K562 (cell line): Measurements from ENCODE around the gene FAM98C. TPM values are rescaled to one million over a fixed set of nuclear protein-coding genes. Genes with fewer than 3 reads are reported as not detected.

Experiments used
- BRD4 ChIP-seq: fragments of 200-600 bp; sonication (generic); IDR thresholded peaks from 2 replicates; pipeline ENCODE4 v1.6.1; 2017; ENCODE audit warnings: inconsistent platforms
- CHCHD3 ChIP-seq: fragments of 250-450 bp; sonication (Bioruptor Pico); IDR thresholded peaks from 2 replicates; pipeline ENCODE4 v2.1.2; 2022; ENCODE audit warnings: mild to moderate bottlenecking
- DNMT1 ChIP-seq: fragments of 450-650 bp; IDR thresholded peaks from 2 replicates; pipeline ENCODE4 v1.6.1; 2016; ENCODE audit warnings: antibody characterized with exemption, mild to moderate bottlenecking
- FOXP4 ChIP-seq: sonication (generic); formaldehyde crosslinking; IDR thresholded peaks from 2 replicates; pipeline ENCODE4 v1.8.0; 2022; ENCODE audit warnings: mild to moderate bottlenecking, missing genetic modification reagents, borderline replicate concordance
- GTF2A2 ChIP-seq: IDR thresholded peaks from 2 replicates; pipeline ENCODE4 v1.6.1; 2016; ENCODE audit warnings: mild to moderate bottlenecking, missing genetic modification characterization, missing compliant biosample characterization
- HNRNPH1 ChIP-seq: fragments of 200-400 bp; formaldehyde crosslinking; optimal IDR thresholded peaks from 2 replicates; pipeline ENCODE3; 2017; ENCODE audit warnings: low read depth, mild to moderate bottlenecking, low read length, moderate library complexity
- KLF13 ChIP-seq: fragments of 450-650 bp; IDR thresholded peaks from 2 replicates; pipeline ENCODE4 v1.6.1; 2016; ENCODE audit warnings: missing genetic modification characterization, low read depth, mild to moderate bottlenecking, missing compliant biosample characterization, moderate library complexity, borderline replicate concordance
- MECOM ChIP-seq: fragments of 250-450 bp; sonication (Bioruptor Pico); IDR thresholded peaks from 2 replicates; pipeline ENCODE4 v1.8.0; 2022; ENCODE audit warnings: inconsistent platforms
- MED1 ChIP-seq: sonication (generic); formaldehyde crosslinking; IDR thresholded peaks from 2 replicates; pipeline ENCODE4 v1.8.1; 2023; ENCODE audit warnings: missing genetic modification reagents, borderline replicate concordance
- MYC ChIP-seq, 2 experiments: fragments of 250-450 bp in 1 of 2; sonication (Bioruptor Pico) in 1 of 2; IDR thresholded peaks; 2 replicates each; pipeline versions ENCODE4 v1.5.1 to v1.6.1; 2012 to 2021; ENCODE audit warnings: low read depth in 2 of 2, borderline replicate concordance in 1 of 2, improper control_type of control experiment in 1 of 2, low read length in 1 of 2, mild to moderate bottlenecking in 1 of 2, moderate library complexity in 1 of 2
- NCOA1 ChIP-seq: fragments of 450-650 bp; IDR thresholded peaks from 2 replicates; pipeline ENCODE4 v1.6.1; 2016; ENCODE audit warnings: low read depth
- RBM25 ChIP-seq: fragments of 200-400 bp; formaldehyde crosslinking; IDR thresholded peaks from 2 replicates; pipeline ENCODE4 v1.6.1; 2018; ENCODE audit warnings: low read length, low read depth, moderate library complexity; ENCODE audit not compliant: severe bottlenecking
- STAT5B ChIP-seq: fragments of 250-450 bp; sonication (Bioruptor Pico); IDR thresholded peaks from 2 replicates; pipeline ENCODE4 v1.8.0; 2021; ENCODE audit warnings: mild to moderate bottlenecking, inconsistent platforms
- TBP ChIP-seq: optimal IDR thresholded peaks from 2 replicates; pipeline ENCODE3; 2011; ENCODE audit warnings: low read depth, low read length, improper control_type of control experiment
- ZNF408 ChIP-seq: fragments of 250-450 bp; sonication (Bioruptor Pico); IDR thresholded peaks from 2 replicates; pipeline ENCODE4 v1.4.0; 2020; ENCODE audit warnings: low read depth, mild to moderate bottlenecking, moderate library complexity
- ZNF444 ChIP-seq: fragments of 250-450 bp; sonication (Bioruptor Pico); IDR thresholded peaks from 2 replicates; pipeline ENCODE4 v1.4.0; 2020; ENCODE audit warnings: mild to moderate bottlenecking, moderate library complexity
- polyA plus RNA-seq, 8 experiments: library from polyadenylated mRNA; depleted of rRNA in 4 of 8; stranded (reverse) in 5 of 8; unstranded in 3 of 8; fragments of >200 nt; fragmentation: Nextera tagmentation in 2 of 8; fragmentation: Illumina TruSeq in 1 of 8; extraction: Ambion mirVana in 2 of 8; extraction: Trizol in 1 of 8; gene quantifications; 2 replicates each; pipeline versions ENCODE4 v1.2.1 to v1.2.3, GENCODE V29; 2011 to 2014; ENCODE audit warnings: inconsistent platforms in 1 of 8, missing spikeins in 1 of 8
- total RNA-seq, 7 experiments: library from RNA; depleted of rRNA in 6 of 7; stranded (reverse); fragments of >200 nt in 6 of 7; fragmentation: Illumina TruSeq in 2 of 7; extraction: Trizol in 2 of 7; gene quantifications; 2 replicates each; pipeline versions ENCODE4 v1.2.1 to v1.2.3, GENCODE V29; 2011 to 2021; ENCODE audit warnings: low replicate concordance in 1 of 7
- TF ChIP-seq, protein P1 (sequence below): fragments of 250-450 bp; sonication (Bioruptor Pico); IDR thresholded peaks from 2 replicates; pipeline ENCODE4 v1.5.0; 2020; ENCODE audit warnings: mild to moderate bottlenecking
- TF ChIP-seq, protein P2 (sequence below): sonication (generic); formaldehyde crosslinking; IDR thresholded peaks from 2 replicates; pipeline ENCODE4 v1.8.0; 2023; ENCODE audit warnings: missing genetic modification reagents, mild to moderate bottlenecking, borderline replicate concordance

Gene FAM98C
- total and polyA plus RNA-seq, 9 of the 15 experiments (the other 6 are each of a cell fraction or from before 2014, with no cell fraction given) = 1.7 to 43.8 (median 13.7) TPM

DNA sequence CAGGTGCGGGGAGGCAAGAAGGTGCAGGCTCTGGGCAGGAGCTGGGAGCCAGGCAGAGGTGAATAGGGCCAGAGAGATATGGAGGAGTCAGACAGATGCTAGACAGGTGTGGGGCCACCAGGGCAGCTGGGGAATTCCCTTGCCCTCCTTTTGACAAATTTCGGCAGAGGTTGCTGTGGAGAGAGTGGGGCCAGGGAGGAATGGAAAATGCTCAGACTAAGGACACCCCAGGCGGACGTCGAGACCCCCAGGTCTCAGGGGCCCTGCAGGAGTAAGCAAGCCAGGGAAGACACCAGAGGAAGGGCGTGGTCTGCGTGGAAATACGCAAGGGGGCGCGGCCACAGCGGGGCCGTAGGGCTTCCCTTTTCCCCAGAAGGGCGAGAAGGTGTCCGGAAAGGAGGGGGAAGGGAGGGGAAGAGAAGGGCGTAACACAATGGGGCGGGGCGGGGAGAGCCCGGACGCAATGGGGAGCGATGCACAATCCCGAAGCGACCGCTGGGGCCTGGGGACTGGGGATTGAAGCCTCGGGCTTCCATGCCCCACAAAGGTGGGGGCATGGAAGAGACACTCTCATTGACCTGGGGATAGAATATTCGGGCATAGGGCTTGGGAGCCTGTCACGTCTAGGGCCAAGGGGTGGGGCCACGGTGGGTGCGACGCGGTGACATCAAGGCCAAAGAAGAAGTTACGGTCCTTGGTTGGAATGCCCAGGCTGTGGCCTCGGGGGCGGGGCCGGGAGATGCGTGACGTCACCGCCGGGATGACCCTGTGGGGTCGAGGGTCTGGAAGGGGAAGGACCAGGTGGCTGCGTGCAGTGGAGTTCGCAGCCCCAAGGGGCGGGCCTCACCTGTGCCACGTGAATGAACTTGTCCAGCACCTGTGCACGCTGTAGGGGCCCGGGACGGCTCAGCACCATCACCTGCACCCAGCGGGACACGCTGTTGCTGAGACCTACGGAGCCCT, 14.9 kb downstream of the FAM98C start (continued):
- TF ChIP-seq DNMT1 (no peak), RBM25 (no peak), TBP (no peak), FOXP4 (CRISPR knock-in tag) (no peak), MED1 (CRISPR knock-in tag) (no peak), NCOA1 (peak; percentile 73), ZNF408 (CRISPR knock-in tag) (no peak), BRD4 (no peak), GTF2A2 (tag) (no peak), MYC (IDR thresholded peaks at IDR 0.05; ENCODE audit: low read depth, low read length) (no peak; the same call in 1 of the 2 replicates), MYC (CRISPR knock-in tag; IDR thresholded peaks at IDR 0.05; ENCODE audit: borderline replicate concordance, low read depth) (no peak), CHCHD3 (CRISPR knock-in tag) (no peak), STAT5B (CRISPR knock-in tag) (no peak), MECOM (CRISPR knock-in tag) (no peak), KLF13 (no peak), HNRNPH1 (no peak), ZNF444 (CRISPR knock-in tag) (no peak)
- TF ChIP-seq, protein P1, sequence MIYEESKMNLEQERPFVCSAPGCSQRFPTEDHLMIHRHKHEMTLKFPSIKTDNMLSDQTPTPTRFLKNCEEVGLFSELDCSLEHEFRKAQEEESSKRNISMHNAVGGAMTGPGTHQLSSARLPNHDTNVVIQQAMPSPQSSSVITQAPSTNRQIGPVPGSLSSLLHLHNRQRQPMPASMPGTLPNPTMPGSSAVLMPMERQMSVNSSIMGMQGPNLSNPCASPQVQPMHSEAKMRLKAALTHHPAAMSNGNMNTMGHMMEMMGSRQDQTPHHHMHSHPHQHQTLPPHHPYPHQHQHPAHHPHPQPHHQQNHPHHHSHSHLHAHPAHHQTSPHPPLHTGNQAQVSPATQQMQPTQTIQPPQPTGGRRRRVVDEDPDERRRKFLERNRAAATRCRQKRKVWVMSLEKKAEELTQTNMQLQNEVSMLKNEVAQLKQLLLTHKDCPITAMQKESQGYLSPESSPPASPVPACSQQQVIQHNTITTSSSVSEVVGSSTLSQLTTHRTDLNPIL (CRISPR knock-in tag) = no peak
- TF ChIP-seq, protein P2, sequence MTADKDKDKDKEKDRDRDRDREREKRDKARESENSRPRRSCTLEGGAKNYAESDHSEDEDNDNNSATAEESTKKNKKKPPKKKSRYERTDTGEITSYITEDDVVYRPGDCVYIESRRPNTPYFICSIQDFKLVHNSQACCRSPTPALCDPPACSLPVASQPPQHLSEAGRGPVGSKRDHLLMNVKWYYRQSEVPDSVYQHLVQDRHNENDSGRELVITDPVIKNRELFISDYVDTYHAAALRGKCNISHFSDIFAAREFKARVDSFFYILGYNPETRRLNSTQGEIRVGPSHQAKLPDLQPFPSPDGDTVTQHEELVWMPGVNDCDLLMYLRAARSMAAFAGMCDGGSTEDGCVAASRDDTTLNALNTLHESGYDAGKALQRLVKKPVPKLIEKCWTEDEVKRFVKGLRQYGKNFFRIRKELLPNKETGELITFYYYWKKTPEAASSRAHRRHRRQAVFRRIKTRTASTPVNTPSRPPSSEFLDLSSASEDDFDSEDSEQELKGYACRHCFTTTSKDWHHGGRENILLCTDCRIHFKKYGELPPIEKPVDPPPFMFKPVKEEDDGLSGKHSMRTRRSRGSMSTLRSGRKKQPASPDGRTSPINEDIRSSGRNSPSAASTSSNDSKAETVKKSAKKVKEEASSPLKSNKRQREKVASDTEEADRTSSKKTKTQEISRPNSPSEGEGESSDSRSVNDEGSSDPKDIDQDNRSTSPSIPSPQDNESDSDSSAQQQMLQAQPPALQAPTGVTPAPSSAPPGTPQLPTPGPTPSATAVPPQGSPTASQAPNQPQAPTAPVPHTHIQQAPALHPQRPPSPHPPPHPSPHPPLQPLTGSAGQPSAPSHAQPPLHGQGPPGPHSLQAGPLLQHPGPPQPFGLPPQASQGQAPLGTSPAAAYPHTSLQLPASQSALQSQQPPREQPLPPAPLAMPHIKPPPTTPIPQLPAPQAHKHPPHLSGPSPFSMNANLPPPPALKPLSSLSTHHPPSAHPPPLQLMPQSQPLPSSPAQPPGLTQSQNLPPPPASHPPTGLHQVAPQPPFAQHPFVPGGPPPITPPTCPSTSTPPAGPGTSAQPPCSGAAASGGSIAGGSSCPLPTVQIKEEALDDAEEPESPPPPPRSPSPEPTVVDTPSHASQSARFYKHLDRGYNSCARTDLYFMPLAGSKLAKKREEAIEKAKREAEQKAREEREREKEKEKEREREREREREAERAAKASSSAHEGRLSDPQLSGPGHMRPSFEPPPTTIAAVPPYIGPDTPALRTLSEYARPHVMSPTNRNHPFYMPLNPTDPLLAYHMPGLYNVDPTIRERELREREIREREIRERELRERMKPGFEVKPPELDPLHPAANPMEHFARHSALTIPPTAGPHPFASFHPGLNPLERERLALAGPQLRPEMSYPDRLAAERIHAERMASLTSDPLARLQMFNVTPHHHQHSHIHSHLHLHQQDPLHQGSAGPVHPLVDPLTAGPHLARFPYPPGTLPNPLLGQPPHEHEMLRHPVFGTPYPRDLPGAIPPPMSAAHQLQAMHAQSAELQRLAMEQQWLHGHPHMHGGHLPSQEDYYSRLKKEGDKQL (CRISPR knock-in tag) = no peak
